GM21390 (cell line): ENCODE data around the gene PTPRG.

Experiments
- ATAC-seq: cut with Tn5 transposase; IDR thresholded peaks from one replicate; pipeline ENCODE4 v1.9.1; 2021; ENCODE audit not compliant: unreplicated experiment

Gene PTPRG

DNA sequence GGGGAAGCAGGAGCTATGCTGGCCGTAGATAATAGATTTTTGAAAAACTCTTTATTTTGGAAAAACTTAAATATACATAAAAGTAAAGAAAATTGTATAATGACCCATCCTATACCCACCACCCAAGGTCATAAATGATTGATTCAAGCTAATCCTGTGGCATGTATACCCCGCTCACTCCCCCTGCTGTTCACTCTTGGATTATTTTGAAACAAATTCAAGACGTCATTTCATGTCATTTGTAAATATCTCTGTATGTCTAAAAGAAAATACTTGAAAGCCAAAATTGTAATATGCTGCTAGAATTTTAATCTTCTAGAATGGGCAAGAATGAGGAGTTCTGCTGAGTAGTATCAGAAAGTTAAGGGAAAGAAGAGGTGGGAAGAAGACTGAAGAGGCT lies 570.2 kb downstream of the PTPRG start:
- no peak for ATAC-seq

DNA sequence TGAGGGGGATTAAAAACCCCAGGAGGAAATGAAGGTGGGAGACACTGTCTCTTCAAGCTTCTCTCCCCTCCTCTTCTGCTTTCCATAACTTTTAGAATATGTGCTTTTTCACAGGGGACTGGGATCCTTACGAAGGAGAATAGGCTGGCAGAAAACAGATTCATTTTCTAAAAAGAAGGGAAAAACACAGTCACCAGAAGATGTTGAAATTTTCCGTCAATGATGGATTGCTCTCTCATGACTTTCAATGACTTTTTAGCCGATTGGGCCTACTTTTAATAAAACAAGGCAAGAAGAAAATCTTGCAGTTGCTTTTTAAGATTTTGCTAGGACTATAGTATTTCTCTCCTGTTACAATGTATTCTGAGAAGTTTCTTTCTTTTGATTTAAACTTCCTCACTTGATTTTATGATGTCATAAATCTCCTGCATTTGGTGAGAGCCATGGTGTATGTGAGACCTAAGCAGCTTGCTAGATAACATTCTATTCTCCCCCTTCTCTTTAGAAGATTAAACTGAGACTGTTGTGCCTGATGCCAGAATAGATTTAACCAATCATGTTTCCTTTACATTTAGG lies 570.7 kb downstream of the PTPRG start:
- ATAC-seq = no peak

DNA sequence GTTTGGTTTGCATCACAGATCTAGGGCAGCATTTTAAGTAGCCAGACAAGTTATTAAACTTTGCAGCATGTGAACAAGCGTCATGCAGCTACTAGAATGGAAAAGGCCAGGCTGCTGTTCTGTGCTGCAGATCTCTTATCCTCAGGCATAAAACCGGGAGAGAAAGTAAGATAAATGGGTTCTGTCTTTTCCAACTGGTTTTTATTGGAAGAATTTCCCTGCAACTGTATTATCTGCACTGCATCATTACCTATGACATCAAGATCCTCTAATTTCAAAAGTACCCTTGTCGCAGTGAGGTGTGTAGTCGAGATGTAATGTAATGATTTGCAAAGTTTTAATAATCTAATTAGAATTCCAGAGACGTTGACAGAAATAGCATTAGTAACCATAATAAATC lies 571.6 kb downstream of the PTPRG start:
- no peak for ATAC-seq

DNA sequence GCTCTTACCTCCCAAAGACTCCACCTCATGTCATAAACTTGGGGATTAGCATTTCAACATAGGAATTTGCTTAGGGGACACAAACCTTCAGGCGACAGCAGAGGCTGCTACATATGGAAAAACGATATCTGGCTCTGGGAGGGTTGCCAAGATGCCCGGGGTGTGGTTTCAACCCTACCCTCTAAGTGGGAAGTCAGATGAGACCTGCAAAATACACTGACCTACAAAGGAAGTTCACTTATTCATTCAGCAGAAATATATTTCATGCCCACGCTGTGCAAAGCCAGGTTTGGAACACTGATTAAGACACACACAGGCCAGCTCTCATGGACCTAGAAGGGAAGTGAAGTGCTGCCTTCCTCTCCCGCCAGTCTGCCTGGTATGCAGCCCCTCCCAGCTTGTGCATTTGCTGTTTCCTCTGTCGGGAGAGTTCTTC lies 572.7 kb downstream of the PTPRG start:
- no peak for ATAC-seq

DNA sequence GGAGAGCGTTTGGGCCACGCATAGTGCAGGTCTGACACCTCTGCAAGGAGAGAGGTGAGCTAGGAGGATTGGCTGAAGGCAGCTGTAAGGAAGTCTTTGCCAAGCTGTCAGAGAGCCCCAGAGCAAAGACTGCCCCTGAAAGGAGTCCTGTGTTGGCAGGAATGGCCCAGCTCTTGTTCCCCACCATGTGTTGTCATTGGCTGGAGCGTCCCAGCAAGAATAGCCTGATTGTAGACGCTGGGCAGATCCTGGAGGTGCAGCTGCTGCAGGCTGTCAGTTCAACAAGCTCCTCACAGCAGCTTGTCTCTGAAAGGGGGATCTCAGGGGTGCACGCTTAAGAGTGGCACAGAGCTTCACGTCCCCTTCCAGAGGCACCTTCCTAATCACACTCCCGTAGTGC lies 574.4 kb downstream of the PTPRG start:
- no peak for ATAC-seq

DNA sequence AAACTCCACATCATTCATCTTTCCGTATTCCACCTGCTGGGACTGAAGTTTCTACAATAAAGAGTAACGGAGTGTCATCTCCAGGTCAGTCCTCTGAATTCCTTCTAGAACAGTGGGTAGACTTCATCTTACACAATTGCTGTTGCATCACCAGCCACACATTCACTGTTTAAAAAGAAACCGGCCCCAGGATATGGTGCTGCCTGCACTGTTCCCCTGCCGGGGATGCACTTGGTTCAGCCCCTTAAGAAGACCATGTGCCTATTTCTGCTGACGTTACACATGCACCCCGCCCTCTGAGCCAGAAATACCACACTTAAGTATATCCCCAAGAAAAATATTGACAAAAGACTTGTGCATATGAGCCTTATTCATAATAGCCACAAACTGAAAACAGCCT lies 578.6 kb downstream of the PTPRG start:
- ATAC-seq = no peak

DNA sequence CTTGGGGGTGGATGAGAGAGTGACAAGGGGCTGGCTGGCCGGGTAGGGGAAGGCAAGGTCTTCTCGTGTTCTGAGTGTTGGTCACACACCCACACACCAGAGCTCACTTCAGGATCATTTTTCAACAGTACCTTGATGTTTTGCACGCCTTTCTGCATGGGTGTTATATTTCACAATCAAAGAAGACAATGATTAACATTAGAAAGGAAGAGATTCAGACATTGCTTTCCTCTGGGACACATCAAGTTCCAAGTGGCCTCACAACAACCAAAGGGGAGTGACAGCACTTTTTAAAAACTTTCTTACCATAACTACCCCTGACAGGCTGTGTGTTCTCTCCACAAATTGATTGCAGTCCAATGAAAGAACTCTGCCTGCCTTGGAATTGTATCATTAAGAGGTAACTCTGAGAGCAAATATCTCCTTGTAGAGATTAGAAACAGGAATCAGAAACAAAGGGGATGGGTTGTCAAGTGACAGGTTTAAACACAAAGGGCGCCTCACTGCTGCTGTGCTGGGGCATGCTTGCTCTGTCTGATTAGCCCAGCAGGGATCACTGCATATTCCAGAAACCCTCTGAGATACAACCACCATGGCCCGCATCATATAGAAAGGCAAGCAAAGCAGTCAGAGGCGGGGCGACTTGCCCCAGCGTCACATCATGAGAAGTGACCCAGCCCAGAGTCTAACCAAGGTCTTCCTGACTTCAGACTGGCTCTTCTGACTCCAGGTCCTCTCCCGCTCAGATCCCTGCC lies 581.1 kb downstream of the PTPRG start:
- ATAC-seq = no peak

DNA sequence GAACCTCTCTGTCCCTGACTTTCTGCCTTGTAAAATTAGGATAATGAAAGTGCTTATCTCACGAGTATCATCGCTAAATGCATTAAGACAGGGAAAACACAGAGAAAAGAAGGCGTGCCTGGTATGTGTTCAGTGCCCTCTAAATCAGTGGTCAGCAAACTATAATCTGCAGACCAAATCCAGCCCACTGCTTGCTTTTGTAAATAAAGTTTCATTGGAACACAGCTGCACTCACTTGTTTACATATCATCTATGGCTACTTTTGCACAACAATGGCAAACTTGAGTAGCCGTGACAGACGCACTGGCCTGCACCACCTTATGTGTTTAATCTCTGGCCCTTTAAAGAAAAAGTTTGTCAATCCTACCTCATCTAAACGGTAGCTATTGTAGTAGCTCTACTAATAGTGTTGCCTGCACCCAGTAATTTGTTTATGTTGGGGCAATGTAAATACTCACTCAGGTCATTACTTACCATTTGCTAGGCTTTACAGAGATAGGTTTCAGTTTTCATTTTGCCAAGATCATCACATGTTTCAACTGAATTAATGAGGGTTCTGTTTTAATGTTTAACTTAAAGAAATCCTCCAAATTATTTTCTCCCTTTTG lies 582.6 kb downstream of the PTPRG start:
- no peak for ATAC-seq

DNA sequence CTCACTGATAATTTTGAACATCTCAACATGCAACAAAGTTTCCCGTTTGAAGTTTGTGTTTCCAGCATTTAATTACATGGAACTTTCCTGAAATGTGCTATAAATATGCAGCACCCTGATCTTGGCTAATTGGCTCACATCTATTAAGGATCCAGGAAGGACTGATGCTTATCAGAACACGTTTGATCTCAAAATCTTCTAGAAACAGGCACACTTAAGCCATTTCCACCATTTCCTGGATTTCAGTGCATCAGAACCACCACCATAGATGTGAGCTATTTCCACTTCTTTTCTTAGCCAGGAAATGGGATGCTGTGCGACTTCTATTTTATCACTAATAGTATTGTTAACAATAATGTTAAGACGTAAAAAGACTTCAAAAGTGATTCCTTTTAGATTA lies 583.1 kb downstream of the PTPRG start:
- ATAC-seq = no peak

DNA sequence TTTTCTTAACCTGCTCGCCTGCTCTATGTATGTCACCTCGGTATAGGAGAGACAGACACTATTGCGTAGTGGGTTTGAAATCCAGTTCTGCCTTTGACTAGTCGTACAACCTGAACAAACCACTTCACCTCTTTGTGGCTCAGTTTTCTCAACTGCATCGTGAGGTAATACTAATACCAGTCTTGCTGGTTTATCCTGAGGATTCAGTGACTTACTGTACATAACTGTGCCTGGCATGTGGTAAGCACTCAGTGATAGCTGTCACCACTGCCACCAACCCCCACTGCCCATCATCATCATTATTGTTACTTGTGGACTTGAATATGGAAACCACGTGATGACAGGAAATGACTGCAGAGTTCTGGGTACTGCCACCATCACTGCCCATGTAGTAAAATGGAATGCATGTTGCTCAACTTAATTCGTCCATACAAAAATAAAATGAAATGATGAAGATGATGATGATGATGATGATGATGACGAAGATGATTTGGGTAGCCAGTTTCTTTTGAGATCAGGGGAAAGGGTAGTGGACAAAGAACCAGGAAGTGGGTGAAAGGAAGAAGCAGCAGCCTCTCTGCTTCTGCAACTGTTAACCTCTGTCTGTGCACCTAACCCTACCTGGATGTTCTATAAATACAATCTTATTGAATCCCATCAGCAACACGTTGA lies 583.9 kb downstream of the PTPRG start:
- ATAC-seq = no peak

DNA sequence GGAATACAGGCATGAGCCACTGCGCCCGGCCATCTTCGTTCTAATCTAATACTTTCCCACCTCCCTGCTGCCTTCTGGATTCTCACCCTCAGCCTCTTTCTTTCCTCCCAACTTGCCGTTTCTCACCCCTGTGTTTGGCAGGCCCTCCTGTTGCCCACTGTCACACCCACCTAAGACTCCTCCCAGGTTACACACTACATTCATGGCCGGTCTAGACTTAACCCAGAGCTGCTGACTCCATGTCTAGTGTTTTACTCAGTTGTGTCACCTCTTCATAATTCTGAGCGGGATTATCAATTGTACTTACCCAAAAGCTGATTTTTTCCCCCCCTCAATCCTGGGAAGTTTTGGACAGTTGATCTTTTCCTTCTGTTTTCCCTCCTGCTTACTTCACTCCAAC lies 588.2 kb downstream of the PTPRG start:
- ATAC-seq = no peak

DNA sequence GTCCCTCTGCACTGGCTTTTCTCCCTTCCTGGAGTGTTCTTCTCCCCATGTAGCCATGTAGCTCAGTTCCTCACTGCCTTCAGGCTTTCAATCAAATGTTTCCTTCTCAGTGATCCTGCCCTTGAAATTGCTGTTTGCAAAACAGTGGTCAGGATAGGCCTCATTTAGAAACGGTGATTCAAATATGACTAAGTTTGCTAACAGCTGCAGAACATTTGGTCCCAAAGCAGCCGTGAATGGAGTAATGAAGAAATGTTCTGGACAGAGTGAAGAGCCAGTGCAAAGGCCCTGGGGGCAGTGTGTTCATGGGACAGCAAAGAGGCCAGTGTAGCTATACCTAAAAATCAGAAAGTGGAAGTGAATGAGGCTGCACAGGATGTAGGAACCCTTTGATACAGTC lies 588.6 kb downstream of the PTPRG start:
- no peak for ATAC-seq

DNA sequence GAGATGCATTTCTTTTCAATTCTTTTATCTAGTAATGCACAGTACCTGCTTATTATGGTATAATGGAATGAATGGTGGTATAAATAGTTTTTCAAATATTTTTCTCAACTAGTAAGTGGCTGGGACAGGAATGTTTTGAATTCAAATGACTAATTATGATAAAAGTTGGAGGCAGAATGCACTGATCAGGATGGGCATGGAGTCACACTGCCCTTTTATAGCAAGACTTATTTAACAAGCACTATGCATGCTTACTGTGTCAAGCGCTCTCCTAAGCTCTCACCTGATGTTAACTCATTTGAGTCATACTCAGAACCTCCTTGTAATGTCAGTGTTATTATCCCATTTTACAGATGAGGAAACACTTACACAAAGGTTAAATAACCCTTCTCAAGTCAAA lies 590.2 kb downstream of the PTPRG start:
- no peak for ATAC-seq

DNA sequence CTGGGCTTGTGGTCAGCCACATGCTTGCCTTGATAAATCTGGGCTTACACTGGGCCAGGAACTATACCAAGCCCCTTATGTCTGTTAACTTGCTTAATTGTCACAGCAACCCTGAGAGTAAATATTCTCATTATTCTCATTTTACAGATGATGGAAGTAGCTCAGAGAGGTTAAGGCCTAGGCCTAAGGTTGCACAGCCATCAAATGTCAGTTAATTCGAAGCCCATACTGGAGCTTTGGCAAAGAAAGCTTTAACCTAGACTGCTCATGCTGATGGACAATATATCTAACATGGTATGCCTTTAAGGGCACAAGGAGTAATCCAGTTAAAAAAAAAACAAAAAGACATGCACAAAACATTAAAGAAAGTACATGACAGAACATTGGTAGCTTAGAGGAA lies 591.9 kb downstream of the PTPRG start:
- no peak for ATAC-seq

DNA sequence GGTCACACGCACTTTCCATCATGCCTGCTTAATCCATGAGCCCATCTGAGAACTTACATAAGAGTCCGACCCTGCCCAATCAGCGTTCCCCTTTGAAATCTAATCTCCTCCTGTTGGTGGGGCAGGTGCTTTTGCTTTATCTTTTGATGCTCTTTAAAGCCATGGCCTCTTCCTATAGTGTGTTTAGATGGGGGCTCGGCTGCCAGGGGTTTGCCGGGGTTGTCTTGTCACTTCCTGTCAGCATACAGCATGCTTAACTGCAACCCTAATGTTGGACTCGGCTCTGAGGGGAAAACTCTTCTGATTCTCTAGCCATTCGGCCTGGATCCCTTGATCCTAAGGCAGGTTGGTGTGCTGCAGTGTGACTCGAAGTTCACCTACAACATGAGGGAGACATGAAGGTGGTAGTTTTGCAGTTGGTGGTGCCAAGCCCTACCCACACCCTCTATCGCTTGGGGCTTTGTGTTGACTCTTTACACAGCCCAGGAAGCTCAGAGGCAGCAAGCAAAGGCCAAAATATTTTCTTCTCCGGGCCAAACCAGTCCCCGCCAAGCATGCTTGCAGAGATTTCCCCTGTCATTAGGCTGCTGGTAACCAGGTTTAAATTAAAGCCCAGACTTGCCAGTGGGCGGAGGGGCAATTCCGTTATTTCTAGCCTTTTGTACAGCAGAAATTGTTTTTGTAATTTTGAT lies 593.2 kb downstream of the PTPRG start:
- no peak for ATAC-seq

DNA sequence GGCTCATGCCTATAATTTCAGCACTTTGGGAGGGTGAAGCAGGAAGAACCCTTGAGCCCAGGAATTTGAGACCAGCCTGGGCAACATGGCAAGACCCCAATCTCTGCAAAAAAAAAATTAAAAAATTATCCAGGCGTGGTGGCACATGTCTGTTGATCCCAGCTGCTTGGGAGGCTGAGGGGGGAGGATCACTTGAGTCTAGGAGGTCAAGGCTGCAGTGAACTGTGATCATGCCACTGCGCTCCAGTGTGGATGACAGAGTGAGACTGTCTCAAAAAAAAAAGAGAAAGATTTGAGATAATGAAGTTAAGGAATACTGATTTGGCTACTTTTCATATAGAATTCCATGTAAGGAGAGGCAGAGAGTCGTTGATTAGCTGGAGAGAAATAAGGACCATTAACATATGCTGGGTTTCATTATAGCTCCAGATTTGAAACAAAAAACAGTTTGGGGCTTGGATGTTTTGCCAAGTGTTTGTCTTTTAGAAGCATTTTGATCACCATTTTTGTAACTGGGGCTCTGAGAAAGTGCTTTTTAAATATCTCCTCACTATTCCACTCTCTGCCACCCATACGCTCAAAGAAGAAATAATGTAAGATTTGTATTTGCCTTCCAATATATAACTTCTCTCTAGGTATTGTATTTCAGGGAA lies 597.8 kb downstream of the PTPRG start:
- no peak for ATAC-seq

DNA sequence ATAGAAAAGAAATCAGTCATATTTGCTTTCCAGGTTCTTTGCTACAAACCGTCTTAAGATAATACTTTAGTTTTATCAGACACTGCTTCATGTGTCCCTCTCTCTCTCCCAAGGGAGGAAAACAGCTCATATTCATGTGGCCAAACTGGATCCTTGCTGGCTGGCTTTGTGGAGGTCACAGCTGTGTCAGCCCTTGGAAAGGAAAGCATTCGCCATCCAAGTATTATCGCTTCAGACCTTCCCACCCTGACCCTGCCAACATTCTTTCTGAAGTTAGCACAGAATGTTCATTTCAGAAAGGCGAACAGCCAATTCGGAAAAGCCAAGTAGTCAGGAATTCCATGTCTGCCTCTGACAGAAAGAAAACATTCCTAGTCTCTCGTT lies 598.3 kb downstream of the PTPRG start:
- no peak for ATAC-seq

DNA sequence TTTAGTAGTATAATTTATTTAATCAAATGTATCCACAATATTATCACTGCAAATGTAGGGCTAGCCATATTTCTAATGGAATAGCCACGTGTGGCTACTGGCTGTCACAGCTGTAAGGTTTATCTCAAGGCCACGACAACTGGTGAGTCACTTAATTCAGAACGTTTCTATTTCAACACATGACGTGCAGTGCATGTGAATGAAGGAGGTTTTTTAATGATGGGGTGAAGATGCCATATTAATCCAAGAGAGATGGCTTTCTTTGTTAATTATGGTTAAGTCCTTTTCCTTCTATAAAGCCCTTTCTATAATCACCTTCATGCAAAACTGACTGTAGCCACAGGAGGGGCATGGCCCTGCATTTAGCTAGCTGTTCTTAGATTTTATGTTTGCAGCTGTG lies 600.0 kb downstream of the PTPRG start:
- no peak for ATAC-seq

DNA sequence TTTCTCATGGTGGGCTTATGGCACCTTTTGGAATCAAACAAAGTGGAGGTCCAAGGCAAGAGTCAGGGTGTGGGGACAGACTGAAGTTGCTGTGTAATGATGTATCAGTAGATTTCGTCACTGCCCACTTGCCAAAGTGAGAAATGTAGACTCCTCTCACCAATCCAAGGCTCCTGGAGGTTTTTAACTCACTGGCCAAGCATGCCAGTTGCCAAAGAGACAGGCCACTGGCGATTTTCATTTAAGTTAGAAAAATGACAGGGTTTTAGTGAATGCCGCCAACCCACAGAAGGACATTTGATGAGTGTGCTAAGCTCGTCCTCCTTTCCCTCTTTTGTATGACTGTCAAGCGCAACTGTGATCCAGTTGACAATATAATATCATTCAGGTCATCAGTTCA lies 602.8 kb downstream of the PTPRG start:
- ATAC-seq = no peak

DNA sequence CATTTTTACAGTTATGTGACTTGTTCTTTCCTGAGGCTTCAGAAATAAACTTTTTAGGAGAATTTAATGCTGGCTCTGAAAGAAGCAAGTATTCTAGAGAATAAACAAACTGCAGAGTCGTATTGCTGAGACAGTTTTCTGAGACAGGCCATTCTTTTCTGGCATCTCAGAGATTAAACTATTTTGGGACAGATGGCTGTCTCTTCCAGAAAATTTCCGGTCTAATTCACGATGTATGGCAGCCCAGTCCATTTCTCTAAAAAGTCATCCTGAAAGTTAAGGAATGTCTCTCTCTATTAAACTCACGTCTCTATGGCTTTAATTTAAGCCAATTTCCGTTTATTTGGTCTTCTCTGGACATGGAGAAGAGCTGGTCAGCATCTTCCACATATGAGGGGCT lies 603.4 kb downstream of the PTPRG start:
- no peak for ATAC-seq
